Measurements from ENCODE around the gene KRT23. TPM values are rescaled to one million over a fixed set of nuclear protein-coding genes. Genes with fewer than 3 reads are reported as not detected.
A peak's percentile ranks its signal among the peaks of the same experiment; 100 is the strongest.

KRT23 gene
- polyA plus RNA-seq, 1 donor from 2014 or later: 0.37 TPM

GRCh38 chr17:40981115-40981514, 43.7 kb upstream of the KRT23 start:
- no peaks in the 10 kb centered on the region for H3K27me3 ChIP-seq (ENCODE audit: insufficient read depth, low read depth, low read length)
- no peaks in the 10 kb centered on the region for H3K9me2 ChIP-seq (ENCODE audit: insufficient read depth, low read length)
- H3K9me3 ChIP-seq (ENCODE audit: low read length): no peaks in the 10 kb centered on the region
- peak overlapping the region; percentile 28 for H3K9ac ChIP-seq (ENCODE audit: low read length)
- TF ChIP-seq POLR2AphosphoS5 (IDR thresholded peaks at IDR 0.05) (no peak), MXI1 (conservative IDR thresholded peaks at IDR 0.05; ENCODE audit: poor library complexity, severe bottlenecking) (no peak), REST (IDR thresholded peaks at IDR 0.05; ENCODE audit: borderline replicate concordance) (no peak), SMC3 (conservative IDR thresholded peaks at IDR 0.05; ENCODE audit: poor library complexity) (no peak), EZH2 (IDR thresholded peaks at IDR 0.05; ENCODE audit: borderline replicate concordance, insufficient read depth, low read length, poor library complexity, severe bottlenecking) (no peak), CTCF (IDR thresholded peaks at IDR 0.05; ENCODE audit: poor library complexity, severe bottlenecking) (no peak), TAF1 (IDR thresholded peaks at IDR 0.05; ENCODE audit: low read depth) (no peak)
- H3F3A ChIP-seq (ENCODE audit: insufficient read depth, low read length, poor library complexity, severe bottlenecking): no peaks in the 10 kb centered on the region
- peak overlapping the region; percentile 11 for H3K4me3 ChIP-seq (ENCODE audit: low read length)
- H3K4me2 ChIP-seq (ENCODE audit: low read length): no peak overlapping the region
- peak overlapping the region; percentile 64 for H3K27ac ChIP-seq (ENCODE audit: low read length)
- H3K36me3 ChIP-seq (ENCODE audit: insufficient read depth, low read length): no peaks in the 10 kb centered on the region
- H4K20me1 ChIP-seq (ENCODE audit: insufficient read depth): no peaks in the 10 kb centered on the region
- H2AFZ ChIP-seq (ENCODE audit: low read depth, low read length): no peak overlapping the region
- no peaks in the 10 kb centered on the region for H3K79me2 ChIP-seq (replicated peaks; ENCODE audit: insufficient read depth, low read length)

GRCh38 chr17:40980596-40980995, 43.1 kb upstream of the KRT23 start:
- TF ChIP-seq CTCF (IDR thresholded peaks at IDR 0.05; ENCODE audit: poor library complexity, severe bottlenecking) (no peak), TAF1 (IDR thresholded peaks at IDR 0.05; ENCODE audit: low read depth) (no peak), MXI1 (conservative IDR thresholded peaks at IDR 0.05; ENCODE audit: poor library complexity, severe bottlenecking) (no peak), RAD21 (conservative IDR thresholded peaks at IDR 0.05) (peak; percentile 11), EP300 (conservative IDR thresholded peaks at IDR 0.05; ENCODE audit: poor library complexity, severe bottlenecking) (peak; percentile 31), SMC3 (conservative IDR thresholded peaks at IDR 0.05; ENCODE audit: poor library complexity) (no peak), POLR2AphosphoS5 (IDR thresholded peaks at IDR 0.05) (peak; percentile 58), REST (IDR thresholded peaks at IDR 0.05; ENCODE audit: borderline replicate concordance) (peak; percentile 66), EZH2 (IDR thresholded peaks at IDR 0.05; ENCODE audit: borderline replicate concordance, insufficient read depth, low read length, poor library complexity, severe bottlenecking) (no peak)
- H3K27ac ChIP-seq (ENCODE audit: low read length): peak overlapping the region; percentile 64
- no peaks in the 10 kb centered on the region for H3K9me2 ChIP-seq (ENCODE audit: insufficient read depth, low read length)

More at GRCh38 chr17:40980596-40980995, 43.1 kb upstream of the KRT23 start:
- Histone ChIP-seq H4K20me1 (ENCODE audit: insufficient read depth) (no peaks in the 10 kb centered on the region), H3K4me2 (ENCODE audit: low read length) (no peak overlapping the region), H3K9ac (ENCODE audit: low read length) (peak overlapping the region; percentile 28), H3K4me3 (ENCODE audit: low read length) (peak overlapping the region; percentile 11), H3K79me2 (replicated peaks; ENCODE audit: insufficient read depth, low read length) (no peaks in the 10 kb centered on the region), H3K36me3 (ENCODE audit: insufficient read depth, low read length) (no peaks in the 10 kb centered on the region), H3F3A (ENCODE audit: insufficient read depth, low read length, poor library complexity, severe bottlenecking) (no peaks in the 10 kb centered on the region), H3K9me3 (ENCODE audit: low read length) (no peaks in the 10 kb centered on the region), H2AFZ (ENCODE audit: low read depth, low read length) (peak overlapping the region; percentile 5), H3K27me3 (ENCODE audit: insufficient read depth, low read depth, low read length) (no peaks in the 10 kb centered on the region)

Data from neural cell (in vitro differentiated cells).